Calu3 (cell line): ENCODE measurements around the gene TTC21A. TPM values are rescaled to one million over a fixed set of nuclear protein-coding genes. Genes with fewer than 3 reads are reported as not detected.

ENCODE experiments used
- BruUV-seq: library from RNA; stranded (reverse); fragments of 400-500 nt; replicated peaks from 2 replicates; lab custom pipeline; 2021; lab: Mats Ljungman, UMichigan
- CTCF ChIA-PET: fragments of 300-600 bp; sonication (Branson Sonifier 250); formaldehyde crosslinking; loops from one replicate; lab custom pipeline; 2022; ENCODE audit warnings: antibody characterized with exemption; lab: Charles Lee
- DNase-seq: peaks from one replicate; pipeline ENCODE4 v3.0.0; 2022
- H3K27ac Mint-ChIP-seq: one replicate; pipeline ENCODE4 v1.8.0; 2022; ENCODE audit warnings: mixed read lengths; ENCODE audit not compliant: unreplicated experiment
- H3K27me3 Mint-ChIP-seq: one replicate; pipeline ENCODE4 v1.8.0; 2022; ENCODE audit warnings: mixed read lengths; ENCODE audit not compliant: unreplicated experiment
- H3K36me3 Mint-ChIP-seq: one replicate; pipeline ENCODE4 v1.8.0; 2022; ENCODE audit warnings: mild to moderate bottlenecking, moderate library complexity, mixed read lengths; ENCODE audit not compliant: insufficient read depth, unreplicated experiment
- H3K4me1 Mint-ChIP-seq: one replicate; pipeline ENCODE4 v1.8.0; 2022; ENCODE audit warnings: mild to moderate bottlenecking, low read depth, mixed read lengths; ENCODE audit not compliant: unreplicated experiment
- H3K4me3 Mint-ChIP-seq: one replicate; pipeline ENCODE4 v1.8.0; 2022; ENCODE audit warnings: mild to moderate bottlenecking, low read depth, moderate library complexity, mixed read lengths; ENCODE audit not compliant: unreplicated experiment
- H3K9me3 Mint-ChIP-seq: one replicate; pipeline ENCODE4 v1.8.0; 2022; ENCODE audit warnings: low read depth, mixed read lengths; ENCODE audit not compliant: unreplicated experiment
- intact Hi-C: fragments of 100-400 bp; cut with micrococcal nuclease; formaldehyde crosslinking; loops from one replicate; pipeline ENCODE4 v1.10.0; 2022; ENCODE audit not compliant: unreplicated experiment
- total RNA-seq: library from RNA; stranded (reverse); gene quantifications from 2 replicates; pipeline ENCODE4 v1.2.3, GENCODE V29; 2022
- TF ChIP-seq, protein P1 (sequence below): fragments of 200-600 bp; IDR thresholded peaks from one replicate; pipeline ENCODE4 v1.8.0; 2022; ENCODE audit warnings: antibody characterized with exemption; ENCODE audit not compliant: unreplicated experiment

Gene TTC21A
- total RNA-seq, 1 experiment from 2014 or later, result 8.1 TPM

DNA sequence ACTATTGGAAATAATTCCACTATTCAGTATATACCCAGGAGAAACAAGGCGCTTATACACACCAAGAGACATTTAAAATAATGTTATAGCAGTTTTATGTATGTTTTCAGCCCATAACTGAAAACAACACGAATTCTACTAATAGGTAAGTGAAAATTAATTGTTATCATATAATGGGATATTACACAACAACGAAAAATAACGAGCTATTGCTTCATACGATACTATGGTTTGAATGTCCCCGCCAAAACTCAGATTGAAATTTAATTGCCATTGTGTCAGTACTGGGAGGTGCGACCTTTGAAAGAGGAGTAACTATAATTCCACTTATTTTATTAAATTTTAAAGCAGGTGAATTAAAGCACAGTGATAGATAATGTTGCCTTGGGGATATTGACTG lies 49.9 kb downstream of the TTC21A start:
- no peak overlapping the region for H3K4me3 Mint-ChIP-seq
- no peak overlapping the region for H3K27ac Mint-ChIP-seq

GRCh38 chr3:39158148-39158715 lies 50.8 kb downstream of the TTC21A start:
- CTCF ChIA-PET, result no interaction called here
- intact Hi-C loops, result no loop called here
- TF ChIP-seq, protein P1, sequence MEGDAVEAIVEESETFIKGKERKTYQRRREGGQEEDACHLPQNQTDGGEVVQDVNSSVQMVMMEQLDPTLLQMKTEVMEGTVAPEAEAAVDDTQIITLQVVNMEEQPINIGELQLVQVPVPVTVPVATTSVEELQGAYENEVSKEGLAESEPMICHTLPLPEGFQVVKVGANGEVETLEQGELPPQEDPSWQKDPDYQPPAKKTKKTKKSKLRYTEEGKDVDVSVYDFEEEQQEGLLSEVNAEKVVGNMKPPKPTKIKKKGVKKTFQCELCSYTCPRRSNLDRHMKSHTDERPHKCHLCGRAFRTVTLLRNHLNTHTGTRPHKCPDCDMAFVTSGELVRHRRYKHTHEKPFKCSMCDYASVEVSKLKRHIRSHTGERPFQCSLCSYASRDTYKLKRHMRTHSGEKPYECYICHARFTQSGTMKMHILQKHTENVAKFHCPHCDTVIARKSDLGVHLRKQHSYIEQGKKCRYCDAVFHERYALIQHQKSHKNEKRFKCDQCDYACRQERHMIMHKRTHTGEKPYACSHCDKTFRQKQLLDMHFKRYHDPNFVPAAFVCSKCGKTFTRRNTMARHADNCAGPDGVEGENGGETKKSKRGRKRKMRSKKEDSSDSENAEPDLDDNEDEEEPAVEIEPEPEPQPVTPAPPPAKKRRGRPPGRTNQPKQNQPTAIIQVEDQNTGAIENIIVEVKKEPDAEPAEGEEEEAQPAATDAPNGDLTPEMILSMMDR, result no peak
- no peaks in the 10 kb centered on the region for H3K9me3 Mint-ChIP-seq
- H3K4me3 Mint-ChIP-seq, result no peak overlapping the region
- H3K27me3 Mint-ChIP-seq, result no peaks in the 10 kb centered on the region
- H3K4me1 Mint-ChIP-seq, result peaks cover 10% of the 10 kb centered on the region
- no TSS peak for BruUV-seq
- H3K36me3 Mint-ChIP-seq, result peaks cover 15% of the 10 kb centered on the region
- no peak overlapping the region for H3K27ac Mint-ChIP-seq
- DNase-seq, result no peak

More for the DNA sequence above, 49.9 kb downstream of the TTC21A start:
- H3K36me3 Mint-ChIP-seq, result peaks cover 24% of the 10 kb centered on the region
- H3K27me3 Mint-ChIP-seq, result no peaks in the 10 kb centered on the region
- CTCF ChIA-PET, result no interaction called here
- H3K4me1 Mint-ChIP-seq, result peaks cover 10% of the 10 kb centered on the region
- no TSS peak for BruUV-seq
- TF ChIP-seq, protein P1, result no peak
- DNase-seq, result no peak
- intact Hi-C loops, result no loop called here
- no peaks in the 10 kb centered on the region for H3K9me3 Mint-ChIP-seq

- Mint-ChIP-seq H3K36me3 (no peaks in the 10 kb centered on the region), H3K4me1 (peaks cover 8% of the 10 kb centered on the region), H3K4me3 (no peak overlapping the region), H3K9me3 (no peaks in the 10 kb centered on the region), H3K27me3 (no peaks in the 10 kb centered on the region), H3K27ac (no peak overlapping the region)
- no TSS peak for BruUV-seq
- CTCF ChIA-PET, result no interaction called here
- TF ChIP-seq, protein P1, result no peak
- intact Hi-C loops, result no loop called here
- no peak for DNase-seq
These were observed 56.9 kb downstream of the TTC21A start for GRCh38 chr3:39164414-39164813.

DNA sequence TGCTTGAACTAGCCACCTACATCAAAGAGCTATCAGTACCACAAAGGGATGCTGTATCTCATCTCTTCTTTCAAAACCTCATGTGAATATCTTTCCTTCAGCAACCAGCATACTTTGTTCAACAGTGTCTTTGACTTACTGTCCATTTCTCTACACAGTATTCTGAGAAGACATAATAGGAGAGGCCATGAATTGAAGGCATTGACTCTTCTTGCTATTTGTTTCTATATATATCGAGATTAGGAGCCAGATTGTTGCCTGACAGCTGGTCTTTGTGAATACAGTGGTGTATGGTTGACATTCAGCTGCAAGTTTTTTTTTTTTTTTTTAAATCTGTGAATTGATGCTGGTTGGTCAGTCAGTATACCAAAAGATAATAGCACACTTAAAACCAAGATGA lies 58.0 kb downstream of the TTC21A start:
- H3K9me3 Mint-ChIP-seq, result no peaks in the 10 kb centered on the region
- CTCF ChIA-PET, result no interaction called here

More for the DNA sequence above, 58.0 kb downstream of the TTC21A start:
- H3K27ac Mint-ChIP-seq, result no peak overlapping the region
- intact Hi-C loops, result no loop called here
- H3K27me3 Mint-ChIP-seq, result no peaks in the 10 kb centered on the region
- no peak for DNase-seq
- BruUV-seq, result no TSS peak
- TF ChIP-seq, protein P1, result no peak
- no peak overlapping the region for H3K4me3 Mint-ChIP-seq
- no peaks in the 10 kb centered on the region for H3K36me3 Mint-ChIP-seq
- H3K4me1 Mint-ChIP-seq, result peaks cover 8% of the 10 kb centered on the region
